DMS53 (cell line): ENCODE results near the gene CSH2.
A peak's percentile ranks its signal among the peaks of the same experiment; 100 is the strongest.

Source experiments
- DNase-seq: peaks from one replicate; lab custom pipeline; 2025; lab: John Stamatoyannopoulos, UW

CSH2 gene

GRCh38 chr17:63833741-63834373, 39.6 kb downstream of the CSH2 start:
- no peak for DNase-seq

DNA sequence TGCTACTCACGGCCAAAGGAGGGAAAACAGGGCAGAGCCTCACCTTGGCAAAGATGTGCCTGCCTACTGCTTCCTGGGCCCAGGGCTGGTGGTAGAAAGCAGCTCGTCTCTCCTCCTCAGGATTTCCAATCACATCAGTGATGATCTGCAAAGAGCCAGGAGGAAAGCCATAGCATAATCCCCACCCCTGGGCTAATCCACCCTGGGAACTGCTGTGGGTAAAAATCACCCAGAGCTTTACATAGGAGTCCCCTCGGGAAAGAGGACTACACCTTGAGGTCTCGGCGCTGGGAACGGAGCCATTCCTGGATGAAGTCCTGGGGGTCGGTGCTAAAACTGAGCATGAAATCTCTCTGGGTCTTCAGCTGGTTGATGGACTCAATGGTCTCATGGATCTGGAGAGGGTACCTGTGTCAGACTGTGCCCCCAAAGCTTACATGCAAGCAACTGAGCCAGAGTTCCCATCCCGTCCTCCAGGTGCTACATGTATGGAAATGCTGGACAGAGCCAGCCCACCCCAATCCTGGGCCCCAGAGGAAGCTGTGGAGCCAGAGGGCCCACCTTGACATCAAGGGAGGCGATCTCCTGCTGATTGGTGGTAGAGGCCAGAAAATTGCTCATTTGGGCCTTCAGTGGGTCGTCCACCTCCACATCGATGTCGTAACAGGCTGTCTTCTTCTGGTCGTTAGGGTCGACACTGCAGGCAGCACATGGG, 40.3 kb downstream of the CSH2 start:
- no peak for DNase-seq

DNA sequence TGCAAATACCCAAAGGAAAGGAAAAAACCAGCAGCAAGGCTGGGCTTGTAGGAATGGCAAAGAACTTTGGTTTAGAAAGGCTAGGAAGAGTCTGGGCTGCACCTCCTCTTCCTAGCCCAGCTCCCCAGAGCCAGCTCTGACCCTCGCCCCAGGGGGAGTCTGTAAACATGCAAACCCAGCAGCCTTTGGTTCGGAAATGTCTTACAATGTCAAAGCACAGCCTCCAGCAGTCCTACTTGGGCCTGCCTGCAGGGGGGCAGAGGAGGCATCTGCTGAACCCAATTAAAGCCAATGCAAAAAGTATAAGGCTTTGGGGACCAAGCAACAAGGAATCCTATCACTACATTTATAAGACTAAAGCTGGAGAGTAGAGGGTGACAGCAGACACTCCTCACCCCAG, 41.0 kb downstream of the CSH2 start:
- DNase-seq, result peak; percentile 19

DNA sequence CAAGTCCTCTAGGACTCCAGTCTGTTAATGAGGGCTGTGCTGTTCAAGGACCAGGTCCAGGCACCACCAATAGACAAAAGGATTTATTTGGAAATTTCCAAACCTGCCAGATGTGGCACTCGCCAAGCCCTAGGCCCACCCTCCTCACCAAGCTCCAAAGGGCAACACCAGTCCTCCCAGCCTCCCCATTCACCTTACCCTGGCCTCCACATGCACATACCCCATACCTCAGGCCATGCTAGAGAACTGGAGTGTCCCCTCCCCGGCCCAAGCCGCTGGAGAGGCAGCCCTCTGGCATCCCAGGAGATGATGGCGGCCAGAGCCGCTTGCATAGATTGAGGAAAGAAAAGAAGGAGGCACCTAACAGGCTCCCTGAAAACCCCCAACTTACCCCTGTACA, 41.5 kb downstream of the CSH2 start:
- DNase-seq, result no peak

GRCh38 chr17:63831505-63831904, 42.0 kb downstream of the CSH2 start:
- no peak for DNase-seq

- DNase-seq, result peak; percentile 11
These were observed 42.5 kb downstream of the CSH2 start for GRCh38 chr17:63830904-63831491.

GRCh38 chr17:63830278-63830677, 43.2 kb downstream of the CSH2 start:
- DNase-seq, result no peak

GRCh38 chr17:63828936-63829335, 44.5 kb downstream of the CSH2 start:
- DNase-seq, result no peak

- no peak for DNase-seq
These were observed 45.7 kb downstream of the CSH2 start for GRCh38 chr17:63827801-63828221.

DNA sequence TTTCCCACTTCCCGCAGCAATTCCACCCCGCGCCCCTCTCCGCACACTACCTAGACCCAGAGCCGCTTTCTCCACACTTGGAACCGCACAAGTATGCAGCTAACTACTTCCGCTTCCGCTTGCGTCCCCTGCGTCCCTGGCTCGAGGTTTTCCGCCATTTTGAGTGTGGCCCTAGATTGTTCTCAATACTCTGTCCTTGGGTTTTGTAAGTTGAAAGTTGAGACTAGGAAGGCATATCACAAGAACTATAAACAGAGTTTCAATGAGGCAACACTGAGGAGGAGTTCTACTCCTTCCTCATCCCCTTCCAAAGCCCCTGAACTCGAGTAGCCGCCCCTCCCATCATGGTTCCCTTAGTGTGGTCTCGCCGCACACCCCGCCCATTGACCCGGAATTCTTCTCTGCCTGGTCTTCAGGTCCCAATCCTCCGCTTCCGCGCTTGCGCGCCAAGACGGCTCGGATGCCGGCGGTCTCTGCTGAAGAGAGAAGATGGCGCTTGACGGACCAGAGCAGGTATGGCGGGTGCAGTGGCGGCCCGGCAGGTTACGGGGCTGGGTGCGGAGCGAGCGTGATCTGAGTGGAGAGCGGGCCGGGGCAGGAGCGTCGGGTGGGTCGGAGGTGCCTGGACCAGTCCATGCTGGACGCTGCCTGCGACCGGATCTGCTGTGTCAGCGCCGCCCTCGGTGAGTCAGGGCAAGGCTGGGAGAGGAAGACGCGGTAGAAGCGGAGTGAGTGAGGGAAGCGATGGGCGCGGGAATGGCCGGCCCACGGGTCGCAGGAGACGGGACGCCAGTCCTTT, 46.3 kb downstream of the CSH2 start, which contains the start of the genes FTSJ3 and PSMC5:
FTSJ3 (minus strand) TSS at position 662 of the 799 bp plus-strand sequence. CDS start 761 bp downstream, outside the sequence.
PSMC5 (plus strand) TSS at position 430 of the 799 bp plus-strand sequence; CDS start at position 490, 60 bp downstream.
- DNase-seq, result peak; percentile 95

DNA sequence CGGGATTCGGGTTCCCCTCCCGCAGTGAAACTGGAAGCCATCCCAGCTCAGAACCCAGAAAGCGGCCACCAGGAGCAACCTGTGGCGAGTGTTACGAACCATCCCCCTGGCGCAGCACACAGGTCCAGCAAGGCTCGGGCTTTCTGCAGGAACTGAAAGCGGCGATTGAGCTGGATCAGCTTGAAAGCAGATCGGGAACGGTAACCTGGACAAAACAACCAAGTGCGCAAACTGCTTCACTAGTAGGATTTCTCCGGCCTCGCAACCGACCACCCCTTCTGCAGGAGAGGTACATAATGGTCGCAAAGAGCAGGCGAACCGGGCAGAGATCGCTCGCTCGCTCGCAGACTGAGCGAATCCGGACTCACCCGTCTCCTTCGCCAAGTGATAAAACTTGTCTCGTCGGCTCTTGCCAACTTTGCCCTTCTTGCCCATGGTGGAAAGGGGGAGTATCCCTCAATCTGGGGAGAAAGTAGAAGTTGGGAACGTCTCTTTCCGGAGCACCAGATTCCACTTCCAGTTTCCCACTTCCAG, 46.9 kb downstream of the CSH2 start:
- DNase-seq, result peak; percentile 57

- no peak for DNase-seq
These were observed 49.1 kb downstream of the CSH2 start for GRCh38 chr17:63824362-63824761.

DNA sequence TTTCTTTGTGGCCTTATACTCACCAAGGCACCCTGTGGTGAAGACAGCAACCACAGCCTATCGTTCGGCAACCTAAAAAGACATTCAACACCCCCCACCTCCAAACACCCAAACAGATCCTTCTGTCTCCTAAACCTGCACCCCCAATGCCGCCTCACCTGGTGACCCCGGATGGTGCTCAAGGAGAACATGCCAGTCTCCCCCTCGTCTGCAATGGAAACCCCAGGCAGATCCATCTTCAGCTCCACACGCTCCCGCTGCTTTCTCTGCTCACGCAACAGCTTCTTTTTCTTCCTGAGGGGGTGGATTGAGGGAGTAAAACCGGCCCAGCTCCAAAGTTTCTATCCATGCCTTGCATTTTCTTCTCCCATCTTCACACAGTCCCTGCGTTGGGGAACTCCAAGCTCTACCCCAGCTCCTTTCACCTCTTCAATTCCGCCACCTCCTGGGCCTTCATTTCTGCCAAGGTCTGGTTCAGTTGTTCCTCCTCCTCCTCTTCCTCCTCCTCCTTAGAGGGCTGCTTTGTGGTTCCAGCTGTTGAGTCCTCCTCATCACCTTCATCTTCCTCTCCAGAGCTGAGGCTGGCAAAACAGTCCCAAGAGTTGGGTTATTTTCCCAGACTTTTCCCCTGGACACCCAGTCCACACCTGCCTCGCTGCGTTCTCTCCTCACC, 49.7 kb downstream of the CSH2 start:
- no peak for DNase-seq

- DNase-seq, result no peak
These were observed 50.9 kb downstream of the CSH2 start for GRCh38 chr17:63822537-63822936.
